Fibroblast of peridontal ligament (primary cell): ENCODE measurements around the gene GRID1.

ENCODE experiments used
- DNase-seq: peaks from one replicate; pipeline ENCODE4 v3.0.0-alpha.2; 2010; ENCODE audit errors: extremely low read depth

Gene GRID1

GRCh38 chr10:86267286-86268195, 99.1 kb downstream of the GRID1 start:
- DNase-seq = no peak

GRCh38 chr10:86266446-86267242, 100.0 kb downstream of the GRID1 start:
- no peak for DNase-seq

GRCh38 chr10:86265895-86266259, 100.7 kb downstream of the GRID1 start:
- DNase-seq = no peak

GRCh38 chr10:86265236-86265894, 101.2 kb downstream of the GRID1 start:
- DNase-seq = no peak

- no peak for DNase-seq
Measured at GRCh38 chr10:86264481-86265231, 101.9 kb downstream of the GRID1 start.

- DNase-seq = no peak
Measured at GRCh38 chr10:86263907-86264306, 102.7 kb downstream of the GRID1 start.

- DNase-seq = no peak
Measured at GRCh38 chr10:86263209-86263608, 103.4 kb downstream of the GRID1 start.

- DNase-seq = no peak
Measured at GRCh38 chr10:86262688-86263181, 103.9 kb downstream of the GRID1 start.

GRCh38 chr10:86261941-86262687, 104.5 kb downstream of the GRID1 start:
- no peak for DNase-seq

- no peak for DNase-seq
Measured at GRCh38 chr10:86261470-86261869, 105.1 kb downstream of the GRID1 start.

- DNase-seq = no peak
Measured at GRCh38 chr10:86260564-86260963, 106.0 kb downstream of the GRID1 start.

GRCh38 chr10:86259901-86260562, 106.6 kb downstream of the GRID1 start:
- no peak for DNase-seq

GRCh38 chr10:86258941-86259340, 107.7 kb downstream of the GRID1 start:
- DNase-seq = no peak

GRCh38 chr10:86258499-86258898, 108.1 kb downstream of the GRID1 start:
- no peak for DNase-seq

GRCh38 chr10:86257683-86258082, 108.9 kb downstream of the GRID1 start:
- DNase-seq = no peak

- DNase-seq = no peak
Measured at GRCh38 chr10:86256690-86257315, 109.8 kb downstream of the GRID1 start.

- no peak for DNase-seq
Measured at GRCh38 chr10:86255405-86256251, 111.0 kb downstream of the GRID1 start.

- DNase-seq = no peak
Measured at GRCh38 chr10:86254526-86255174, 111.9 kb downstream of the GRID1 start.
